Colon (tissue), 2 donors: ENCODE data around the gene ALDH8A1.

Experiments used
- FAIRE-seq: peaks from 2 replicates; lab custom pipeline; 2012; peaks lifted over from hg19 to GRCh38; lab: Jason Lieb, UNC
- donor health status: control.
- donor health status: control.

ALDH8A1 gene

GRCh38 chr6:134870677-134871498 is 79.0 kb downstream of the ALDH8A1 start:
- FAIRE-seq: no peak

DNA sequence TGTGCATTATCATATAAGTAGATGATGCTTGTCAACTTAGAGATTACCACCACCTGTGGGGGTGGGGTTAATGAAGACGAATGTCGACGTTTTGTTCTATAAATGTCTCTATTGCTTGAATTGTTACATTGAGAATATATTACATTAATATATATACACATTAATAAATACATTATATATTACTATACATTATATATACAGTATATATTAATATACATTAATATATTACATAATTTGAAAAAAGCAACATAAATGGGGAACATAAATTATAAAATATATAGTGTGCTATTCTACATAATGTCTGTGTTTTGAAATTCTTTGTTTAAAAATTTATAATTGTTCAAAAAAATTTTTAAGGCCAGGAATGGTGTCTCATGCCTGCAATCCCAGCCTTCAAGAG is 81.1 kb downstream of the ALDH8A1 start:
- FAIRE-seq: peak; percentile 47
